Pons (tissue), 1 donor: Measurements from ENCODE around the gene SORCS2.

Source experiments
- DNase-seq: peaks from one replicate; pipeline ENCODE4 v3.0.0-alpha.2; 2016; ENCODE audit warnings: low spot score

SORCS2 gene

DNA sequence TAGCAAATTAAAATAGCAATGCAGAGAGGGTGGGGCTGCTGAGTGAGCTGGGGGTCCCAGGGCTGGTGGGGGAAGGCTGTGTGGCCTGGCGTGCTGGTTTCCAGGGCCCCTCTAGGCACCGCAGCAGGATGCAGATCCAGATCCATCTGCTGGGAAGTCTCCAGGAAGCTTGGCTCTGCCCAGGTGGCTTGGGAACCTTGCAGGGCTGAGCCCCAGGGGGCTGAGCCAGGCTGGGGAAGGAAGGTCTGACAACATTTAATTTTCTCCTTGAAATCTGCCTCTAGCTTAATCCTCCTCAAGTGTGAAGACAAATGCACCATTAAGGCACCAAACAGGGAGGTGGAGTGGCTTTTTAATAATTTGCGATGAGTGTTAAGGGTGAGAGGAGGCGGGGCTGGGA, 31.7 kb downstream of the SORCS2 start:
- no peak for DNase-seq

DNA sequence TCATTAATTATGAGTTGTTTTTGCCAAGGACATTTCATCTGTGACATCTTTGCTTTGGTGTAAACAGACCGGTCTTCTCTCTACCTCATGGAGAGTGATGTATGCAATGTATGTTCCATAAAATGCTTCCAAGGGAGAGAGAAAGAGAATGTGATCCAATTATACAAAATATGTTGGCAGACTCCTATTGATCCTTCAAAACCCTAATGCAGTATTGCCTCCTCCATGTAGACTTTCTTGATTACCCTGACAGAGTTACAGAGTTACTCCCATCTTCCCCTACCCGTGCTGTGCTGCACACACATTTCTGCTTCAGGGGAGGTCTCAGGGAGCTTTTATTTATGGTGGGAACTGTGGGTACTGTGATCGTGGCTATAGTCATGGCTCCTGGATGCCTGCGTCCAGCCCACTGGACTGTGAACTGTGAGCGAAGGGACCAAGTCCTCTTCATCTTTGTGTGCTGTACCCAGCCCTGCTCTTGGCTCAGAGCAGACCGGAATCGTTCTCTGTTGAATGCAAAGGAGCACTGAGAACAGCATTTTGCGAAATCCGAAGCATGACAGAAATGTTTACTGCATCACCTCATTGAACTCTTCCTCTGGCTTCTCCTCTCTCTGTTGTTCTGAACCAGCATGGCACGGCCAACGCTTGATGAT, 32.7 kb downstream of the SORCS2 start:
- no peak for DNase-seq

DNA sequence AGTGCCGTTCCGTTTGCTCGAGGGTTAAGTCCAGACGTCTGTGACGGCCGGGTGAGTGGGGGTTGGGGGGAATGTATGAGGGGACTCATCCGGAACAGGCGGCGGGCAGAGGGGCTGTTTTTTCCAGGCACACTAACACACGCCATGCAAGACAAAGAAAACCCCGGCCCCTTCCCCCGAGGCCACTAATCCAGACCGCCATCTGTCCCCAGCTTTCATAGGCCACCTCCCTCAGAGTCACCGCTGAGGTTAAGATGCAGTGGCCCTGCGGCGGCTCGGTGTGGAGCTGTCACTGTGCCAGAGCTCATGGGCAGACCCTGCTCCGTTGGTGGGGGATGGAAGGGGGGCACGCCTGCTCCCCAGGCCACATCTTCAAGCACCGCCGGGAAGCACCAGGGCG, 34.1 kb downstream of the SORCS2 start:
- DNase-seq = no peak

DNA sequence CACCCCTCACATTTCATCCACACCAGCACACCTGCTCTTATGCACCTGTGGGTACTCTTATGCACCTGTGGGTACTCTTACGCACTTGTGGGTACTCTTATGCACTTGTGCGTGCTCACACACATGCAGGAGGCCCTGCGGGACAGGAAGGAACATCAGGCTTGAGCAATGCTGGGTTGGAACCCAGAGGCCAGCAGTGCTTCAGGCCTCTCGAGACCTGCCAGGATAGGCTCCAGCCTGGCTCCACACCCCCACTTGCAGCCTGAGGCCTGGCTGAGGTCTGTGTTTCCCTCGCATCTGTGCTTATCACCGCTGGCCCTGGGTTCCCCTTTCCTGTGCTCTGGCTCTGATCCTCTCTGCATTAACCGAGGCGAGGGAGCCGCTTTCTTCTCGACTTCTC, 34.7 kb downstream of the SORCS2 start:
- no peak for DNase-seq

DNA sequence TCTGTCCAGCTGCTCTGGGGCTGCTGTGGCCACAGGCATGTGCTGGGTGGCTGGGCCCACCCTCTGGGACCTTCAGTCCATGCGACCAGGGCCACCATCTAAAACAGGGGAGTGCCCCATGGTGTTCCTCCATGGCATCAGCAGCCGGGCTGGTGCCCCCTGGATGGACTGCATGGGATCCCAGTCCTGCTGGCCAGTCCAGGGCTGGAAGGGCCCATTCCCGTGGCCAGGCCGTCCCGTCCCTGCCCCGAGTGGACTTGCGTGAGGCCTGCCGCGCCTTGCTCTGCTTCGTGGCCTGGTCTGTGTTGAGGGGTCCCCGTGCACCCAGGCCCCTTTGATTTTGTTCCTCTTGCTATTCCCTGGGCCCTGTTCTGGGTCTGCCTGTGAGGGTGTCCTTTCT, 36.4 kb downstream of the SORCS2 start:
- no peak for DNase-seq

DNA sequence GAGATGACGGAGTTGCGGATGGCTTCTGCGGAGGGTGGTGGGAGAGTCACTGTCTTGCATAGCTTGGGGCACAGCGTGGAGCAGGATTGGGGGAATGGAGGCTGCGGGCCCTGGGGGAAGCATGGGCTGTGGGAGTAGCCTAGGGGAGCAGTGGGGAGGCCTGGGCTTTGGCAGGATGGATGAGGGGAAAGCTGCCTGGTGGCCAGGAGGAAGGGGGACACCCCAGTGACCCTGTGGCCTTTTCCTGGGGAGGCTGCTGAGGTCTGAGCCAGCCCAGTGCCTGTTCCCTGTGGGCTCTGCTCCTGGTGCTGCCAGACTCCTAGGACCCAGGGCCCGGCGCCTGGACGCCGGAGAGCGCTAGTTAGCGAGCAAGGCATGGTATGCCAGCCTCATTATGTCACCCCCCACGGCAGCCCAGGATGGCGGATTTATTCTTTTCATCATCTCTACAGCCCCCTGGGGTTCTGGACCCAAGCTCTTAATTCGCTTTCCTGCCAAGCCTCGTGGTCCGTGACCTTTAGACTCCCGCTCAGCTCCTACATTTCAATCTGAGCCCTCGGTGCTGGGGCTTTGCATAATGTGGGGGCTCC, 39.8 kb downstream of the SORCS2 start:
- DNase-seq = no peak

DNA sequence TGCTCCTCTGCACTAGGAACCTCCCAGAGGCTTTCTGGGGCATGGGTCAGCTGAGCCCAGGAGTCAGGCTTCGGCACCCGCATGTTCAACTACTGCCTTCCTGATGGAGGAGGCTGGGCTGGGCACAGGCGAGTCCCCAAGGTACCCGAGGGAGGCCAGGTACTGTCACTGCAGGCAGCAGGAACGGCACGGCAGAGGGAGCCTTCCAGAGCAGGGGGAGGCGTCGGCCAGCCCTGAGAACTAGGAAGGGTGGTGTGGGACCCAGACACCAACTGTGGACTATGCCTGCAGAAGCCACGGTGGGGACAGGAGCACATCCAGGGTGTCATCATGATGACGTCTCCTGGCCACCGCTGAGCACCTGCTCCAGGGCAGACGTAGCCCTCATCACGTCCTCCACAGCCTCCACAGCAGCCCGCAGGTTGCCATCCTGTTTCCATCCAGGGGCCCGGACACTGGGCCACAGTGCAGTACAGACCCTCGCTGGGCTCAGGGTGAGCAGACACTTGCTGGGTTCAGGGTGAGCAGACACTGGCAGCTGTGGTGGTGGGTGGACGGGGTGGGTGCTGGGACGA, 40.8 kb downstream of the SORCS2 start:
- DNase-seq = no peak

DNA sequence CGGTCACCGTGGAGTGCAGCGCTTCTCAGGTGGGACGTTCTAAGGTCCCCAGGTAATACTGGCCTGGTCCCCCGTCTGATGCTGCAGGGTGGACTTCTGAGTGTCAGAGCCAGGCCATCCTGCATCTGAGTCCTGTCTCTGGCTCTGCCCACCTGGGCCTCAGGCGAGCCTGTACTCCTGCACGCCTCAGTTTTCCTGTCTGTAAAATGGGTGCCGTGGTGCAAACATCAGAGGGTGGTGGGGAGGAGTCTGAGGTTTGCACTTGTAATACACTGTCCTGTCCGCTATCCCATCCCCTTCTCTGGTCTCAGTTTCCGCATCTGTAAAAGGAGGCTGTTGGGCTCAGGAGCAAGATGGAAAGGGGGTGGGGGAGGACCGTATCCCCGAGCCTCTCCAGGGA, 41.3 kb downstream of the SORCS2 start:
- no peak for DNase-seq

DNA sequence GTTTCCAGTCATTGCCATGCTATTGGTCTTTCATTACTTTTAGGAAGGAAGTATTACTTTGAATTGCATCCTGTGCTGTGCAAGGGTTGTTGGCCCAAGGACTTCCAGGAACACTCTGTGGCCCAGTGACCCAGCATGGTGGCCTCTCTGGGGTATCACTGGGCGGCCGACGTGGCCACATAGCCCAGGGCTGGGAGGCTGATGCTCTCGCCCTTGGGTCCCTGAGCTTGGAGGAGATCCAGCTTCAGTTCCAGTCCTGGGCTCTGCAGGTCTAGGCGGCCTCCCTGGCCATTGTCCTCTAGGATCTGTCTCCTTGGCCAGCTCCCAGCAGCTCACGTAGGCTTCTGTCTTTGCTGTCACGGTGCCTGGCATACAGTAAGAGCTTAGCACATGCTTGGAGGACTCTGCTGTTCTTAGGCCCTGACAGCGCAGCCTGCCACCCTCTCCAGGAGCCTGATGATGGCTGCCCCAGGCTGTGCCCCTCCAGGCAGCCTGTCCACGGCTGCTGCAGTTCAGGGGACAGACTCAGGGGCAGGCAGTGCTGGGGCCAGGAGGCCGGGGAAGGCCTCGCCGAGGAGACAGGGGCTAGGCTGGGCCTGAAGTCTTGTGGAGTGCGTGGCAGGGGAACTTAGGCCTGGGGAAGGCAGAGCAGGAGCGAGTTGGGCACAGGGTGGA, 42.2 kb downstream of the SORCS2 start:
- no peak for DNase-seq

DNA sequence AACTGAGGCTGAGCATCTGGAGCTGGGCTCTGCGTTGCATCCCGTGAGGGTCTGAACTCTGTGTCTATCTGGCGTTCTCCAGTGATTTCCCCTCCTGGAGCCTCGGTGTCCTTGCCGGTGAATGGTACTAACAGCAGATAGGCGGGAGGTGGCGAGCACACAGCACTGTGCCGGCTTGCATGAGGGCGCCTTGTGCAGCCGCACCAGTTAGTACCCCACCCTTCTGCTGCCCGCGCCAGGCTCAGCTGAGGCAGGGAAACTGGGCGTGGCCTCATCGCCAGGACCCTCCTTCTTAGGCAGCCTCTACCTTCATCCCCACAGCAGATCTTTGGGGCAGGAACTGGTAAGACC, 42.7 kb downstream of the SORCS2 start:
- no peak for DNase-seq

DNA sequence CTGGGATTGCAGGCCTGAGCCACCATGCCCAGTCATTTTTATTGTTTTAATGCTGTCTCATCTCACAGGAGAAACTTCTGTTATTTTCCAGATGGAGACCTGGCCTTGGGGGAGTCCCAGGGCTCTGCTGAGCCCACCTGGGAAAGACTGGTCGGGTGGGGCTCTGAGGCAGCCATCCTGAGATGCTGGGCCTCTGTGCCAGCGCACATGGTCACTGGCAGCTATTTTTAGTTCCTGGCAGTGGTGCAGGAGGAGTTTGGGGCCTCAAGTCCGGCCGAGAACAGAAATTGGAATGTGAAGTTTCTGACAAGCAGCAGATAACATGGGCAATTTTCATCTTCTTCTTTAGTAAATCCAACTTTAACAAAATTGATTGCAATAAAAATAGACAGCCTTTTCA, 44.5 kb downstream of the SORCS2 start:
- no peak for DNase-seq

DNA sequence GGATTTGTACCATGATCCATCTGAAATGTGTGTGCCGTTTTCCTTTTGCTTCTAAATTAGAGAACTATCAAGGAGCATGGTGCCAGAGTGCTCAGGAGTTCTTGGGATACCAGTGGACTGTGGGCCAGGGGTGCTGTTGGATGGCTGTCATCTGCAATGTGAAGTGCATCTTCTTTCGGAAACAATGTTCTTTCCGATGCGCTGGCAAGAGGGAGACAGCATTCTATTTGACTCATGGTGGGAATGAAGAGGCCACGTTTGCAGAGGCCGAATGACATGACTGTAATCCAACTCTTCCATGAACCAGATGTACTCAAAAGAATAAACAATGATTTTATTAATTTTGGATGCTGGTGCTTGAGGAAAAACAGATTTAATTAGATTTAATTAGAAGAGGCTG, 45.5 kb downstream of the SORCS2 start:
- DNase-seq = no peak

DNA sequence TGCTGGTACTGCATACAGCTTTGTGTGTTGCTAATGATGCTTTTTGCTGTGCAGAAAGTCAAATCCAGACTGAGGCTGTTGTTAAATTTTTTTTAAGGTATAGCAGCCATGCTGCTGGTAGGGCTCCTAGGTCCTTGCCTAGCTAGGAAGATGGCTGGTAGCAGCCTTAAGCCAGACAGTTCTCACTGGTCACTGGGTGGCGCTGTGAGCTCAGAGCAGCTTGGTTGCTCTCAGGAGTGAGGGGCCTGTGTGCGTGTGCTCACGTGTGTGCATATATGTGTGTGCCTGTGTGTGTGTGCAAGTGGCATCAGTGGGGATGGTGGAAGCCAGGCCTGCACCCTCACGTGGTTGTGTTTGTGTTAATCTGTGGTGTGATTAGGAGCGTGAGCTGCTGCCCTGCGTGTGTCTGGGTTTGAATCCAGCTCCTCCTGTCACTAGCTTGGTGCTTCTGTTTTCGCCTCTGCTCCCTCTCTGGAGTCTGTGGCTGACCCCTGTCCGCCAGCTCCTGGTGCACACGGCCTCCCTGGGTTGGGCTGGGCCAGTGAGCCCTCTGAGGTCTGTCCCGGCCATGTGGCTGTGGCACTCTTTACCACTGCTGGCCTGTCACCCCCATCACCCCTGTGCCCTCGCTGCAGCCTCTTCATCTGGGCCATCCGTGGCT, 46.1 kb downstream of the SORCS2 start:
- no peak for DNase-seq

DNA sequence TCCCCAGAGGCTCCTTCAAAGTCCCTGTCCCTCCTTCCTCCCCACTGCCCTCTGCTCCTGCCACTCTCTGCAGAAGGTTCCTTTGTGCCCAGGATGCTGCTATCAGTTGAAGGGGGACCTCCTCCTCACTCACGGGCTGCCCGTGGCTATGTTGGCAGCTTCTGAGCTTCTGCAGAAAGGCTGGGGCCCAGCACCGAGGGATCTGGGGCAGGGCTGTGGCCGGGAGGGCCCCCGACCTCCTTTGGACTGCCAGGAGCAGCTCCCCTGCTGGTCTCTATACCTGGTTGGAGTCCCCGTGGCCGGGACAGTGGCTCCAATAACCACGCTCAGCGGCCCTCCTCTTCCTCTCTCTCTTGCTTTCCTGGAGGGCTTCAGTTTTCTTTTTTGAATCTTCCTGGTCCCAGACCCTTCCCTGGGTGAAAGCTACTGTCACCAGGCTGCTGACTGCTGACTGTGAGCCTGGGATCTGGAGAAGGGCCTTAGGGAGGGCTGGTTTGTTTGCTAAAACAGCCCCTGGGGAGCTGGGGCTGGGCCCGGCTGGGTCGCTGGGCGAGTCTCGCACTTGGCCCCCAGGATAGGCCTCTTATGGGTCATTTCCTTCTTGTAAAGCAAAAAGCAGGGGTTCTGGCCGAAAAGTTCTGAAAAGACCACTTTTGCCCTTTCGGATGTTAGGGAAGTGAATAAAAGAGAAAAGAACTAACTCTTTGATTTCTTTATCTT, 46.9 kb downstream of the SORCS2 start:
- DNase-seq = no peak

DNA sequence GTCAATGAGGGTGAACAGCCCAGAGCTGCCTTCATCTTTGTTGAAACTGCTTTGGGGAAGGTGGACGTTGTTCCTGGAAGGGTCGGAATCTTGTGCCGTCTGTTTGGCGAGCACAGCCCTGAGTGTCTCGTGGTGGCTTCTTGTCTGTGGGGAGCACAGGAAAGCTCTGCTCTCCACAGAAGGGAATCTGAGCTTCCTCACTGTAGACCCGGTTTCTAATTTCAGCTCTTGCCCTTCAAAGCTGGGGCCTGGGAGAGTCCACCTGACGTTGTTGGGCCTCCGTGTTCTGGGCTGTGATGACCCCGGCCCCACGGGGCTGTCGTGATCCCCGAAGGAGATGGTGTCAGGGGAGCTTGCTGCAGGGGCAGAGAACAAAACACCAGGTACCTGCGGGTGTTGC, 47.5 kb downstream of the SORCS2 start:
- no peak for DNase-seq

DNA sequence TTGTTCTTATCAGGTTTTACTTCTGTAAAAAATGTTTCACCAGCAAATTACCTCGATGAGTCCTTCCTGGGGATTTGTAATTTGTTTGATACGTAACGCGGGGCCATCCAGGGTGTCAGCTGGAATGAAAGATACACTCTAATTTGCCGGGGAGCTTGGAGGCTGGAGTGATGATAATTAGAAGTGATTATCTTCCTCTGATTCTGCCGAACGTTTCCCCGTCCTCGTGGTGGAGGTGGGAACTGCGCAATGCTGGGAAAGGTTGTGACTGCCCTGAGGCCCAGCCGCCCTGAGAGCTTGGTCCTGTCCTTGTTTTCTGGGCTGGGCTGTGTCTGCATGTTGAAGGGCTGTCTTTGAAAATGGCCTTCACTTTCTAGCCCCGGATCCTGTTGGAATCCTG, 48.0 kb downstream of the SORCS2 start:
- DNase-seq = no peak

DNA sequence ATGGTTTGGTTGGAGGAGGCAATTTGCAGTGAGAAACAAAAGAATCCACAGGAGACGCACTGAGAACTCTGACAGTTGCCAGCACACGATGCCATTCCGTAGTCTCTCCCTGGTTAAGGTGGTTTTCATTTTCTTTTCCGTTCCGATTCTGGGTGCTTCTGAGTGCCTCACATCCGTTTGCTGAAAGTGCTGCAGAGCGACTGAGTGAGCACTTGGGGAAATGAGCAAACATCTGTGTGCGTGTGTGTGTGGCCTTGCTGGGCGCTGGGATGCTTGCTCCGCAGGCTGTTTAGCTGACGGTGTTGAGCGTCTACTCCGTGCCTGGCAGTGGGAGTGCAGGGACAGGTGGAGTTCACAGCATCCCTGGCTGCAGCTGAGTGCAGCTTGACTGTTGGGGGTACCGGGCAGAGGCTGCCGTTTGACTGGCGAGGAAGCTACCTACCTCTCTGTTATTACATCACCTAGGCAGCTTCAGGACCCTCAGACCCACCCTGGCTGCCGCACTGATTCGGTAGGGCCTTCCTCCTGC, 49.3 kb downstream of the SORCS2 start:
- DNase-seq = no peak

DNA sequence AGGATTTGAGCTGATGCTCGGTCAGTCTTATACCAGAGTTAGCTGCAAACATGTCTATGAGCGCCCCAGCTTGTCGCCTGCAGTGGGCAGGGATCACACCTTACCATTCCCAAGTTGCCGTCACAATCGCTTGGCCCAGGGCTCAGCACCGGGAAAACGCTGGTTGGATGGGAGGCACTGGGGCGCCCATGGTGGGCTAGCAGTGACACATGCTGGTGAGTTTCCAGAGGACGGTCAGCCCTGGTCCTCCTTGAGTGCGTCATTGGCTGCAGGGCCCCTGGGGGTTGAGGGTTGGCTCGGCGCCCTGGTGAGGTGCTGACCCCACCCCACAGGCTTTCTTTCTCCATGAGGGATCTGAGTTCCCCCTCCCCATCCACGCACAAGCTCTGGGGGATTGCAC, 50.4 kb downstream of the SORCS2 start:
- DNase-seq = no peak

DNA sequence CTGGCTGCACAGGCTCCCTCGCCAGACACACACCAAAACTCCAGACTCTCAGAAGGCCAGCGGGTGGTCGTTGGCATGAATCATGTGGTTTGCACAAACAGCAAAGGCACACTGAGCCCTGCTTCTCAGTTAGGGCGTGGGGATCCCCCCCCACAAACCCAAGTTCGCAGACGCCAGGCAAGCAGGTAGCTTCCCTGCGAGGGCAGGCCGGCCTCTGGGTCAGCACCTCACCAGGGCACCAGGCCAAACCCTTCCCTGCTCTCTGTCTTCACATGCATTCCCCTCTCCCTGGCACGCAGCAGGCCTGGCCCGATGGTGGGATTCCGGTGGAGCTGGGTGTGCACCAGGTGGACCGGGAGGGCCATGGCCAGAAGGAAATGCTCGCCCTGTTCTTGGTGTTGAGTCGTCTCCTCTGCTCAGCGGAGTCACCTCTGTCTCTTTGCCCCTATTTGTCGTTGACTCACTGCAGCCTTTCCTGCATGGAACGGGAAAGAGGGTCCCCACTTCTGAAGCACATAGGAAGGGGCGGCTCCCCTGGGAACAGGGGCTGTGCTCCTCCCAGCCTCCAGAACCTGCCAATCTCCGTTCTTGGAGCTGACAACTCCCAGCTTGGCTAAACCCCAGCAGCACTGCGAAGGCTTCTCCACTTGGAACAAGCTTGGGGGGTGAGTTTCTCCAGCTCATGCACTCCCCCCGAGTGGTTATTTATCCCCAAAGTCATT, 51.4 kb downstream of the SORCS2 start:
- peak; percentile 11 for DNase-seq

DNA sequence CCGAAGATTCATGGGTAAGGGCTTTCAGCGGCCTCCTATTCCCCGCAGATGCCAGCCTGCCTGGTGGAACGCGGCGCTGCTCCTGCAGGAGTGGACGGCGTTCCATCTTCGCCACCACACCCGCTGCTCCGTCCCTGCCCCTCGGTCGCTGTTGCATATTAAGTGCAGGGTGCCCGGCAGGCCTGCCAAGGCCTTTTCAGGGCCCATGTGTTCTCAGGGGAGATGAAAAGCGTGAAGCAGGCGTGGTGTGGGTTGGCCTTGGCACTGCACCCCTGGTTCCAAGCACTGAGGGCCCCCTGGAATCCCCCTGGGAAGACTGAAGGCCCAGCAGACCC, 52.0 kb downstream of the SORCS2 start:
- DNase-seq = peak; percentile 21

DNA sequence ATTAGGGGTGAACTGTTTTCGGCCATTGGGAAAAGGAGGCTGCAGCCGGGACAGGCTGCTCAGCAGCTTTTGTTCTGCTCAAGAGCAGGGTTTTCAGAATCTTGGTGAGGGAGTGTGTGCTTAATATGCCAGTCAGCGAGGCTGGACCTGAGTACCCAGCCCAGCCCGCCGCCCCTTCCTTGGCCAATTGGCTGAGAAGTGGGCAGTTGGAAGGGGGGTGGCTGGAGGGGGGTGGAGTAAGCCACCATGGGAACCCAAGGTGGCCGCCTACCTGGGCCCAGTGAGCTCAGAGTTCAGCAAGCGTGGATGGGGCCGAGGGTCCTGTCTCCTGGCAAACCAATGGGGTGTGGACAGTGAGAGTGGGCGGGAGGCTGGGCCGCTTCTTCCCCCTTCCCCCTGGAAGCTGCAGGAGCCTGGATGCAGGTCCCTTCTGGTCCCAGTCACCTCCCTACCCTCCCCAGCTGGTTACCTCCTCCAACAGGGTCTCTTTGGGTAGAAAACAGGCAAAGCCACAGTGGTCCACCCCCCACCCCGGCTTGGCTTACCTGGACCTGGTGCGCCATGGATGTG, 52.5 kb downstream of the SORCS2 start:
- no peak for DNase-seq
